Fibroblast of skin of back (primary cell): ENCODE measurements around the gene AGPAT3.

Source experiments
- DNase-seq: peaks from one replicate; pipeline ENCODE4 v3.0.0-alpha.2; 2013

The AGPAT3 gene

GRCh38 chr21:43909741-43910400 is 44.8 kb downstream of the AGPAT3 start:
- DNase-seq: no peak

GRCh38 chr21:43910460-43910859 is 45.4 kb downstream of the AGPAT3 start:
- no peak for DNase-seq

GRCh38 chr21:43911015-43911934 is 46.3 kb downstream of the AGPAT3 start:
- DNase-seq: no peak

- no peak for DNase-seq
Measured at GRCh38 chr21:43911935-43912487, 47.0 kb downstream of the AGPAT3 start.

GRCh38 chr21:43912500-43912899 is 47.5 kb downstream of the AGPAT3 start:
- DNase-seq: no peak

GRCh38 chr21:43912910-43913309 is 47.9 kb downstream of the AGPAT3 start:
- no peak for DNase-seq

- DNase-seq: no peak
Measured at GRCh38 chr21:43913928-43914327, 48.9 kb downstream of the AGPAT3 start.

- DNase-seq: no peak
Measured at GRCh38 chr21:43916076-43916475, 51.1 kb downstream of the AGPAT3 start.

- no peak for DNase-seq
Measured at GRCh38 chr21:43916691-43917514, 51.9 kb downstream of the AGPAT3 start.

- DNase-seq: no peak
Measured at GRCh38 chr21:43917515-43918384, 52.7 kb downstream of the AGPAT3 start.

GRCh38 chr21:43918385-43918947 is 53.4 kb downstream of the AGPAT3 start:
- DNase-seq: no peak

- no peak for DNase-seq
Measured at GRCh38 chr21:43919283-43919682, 54.3 kb downstream of the AGPAT3 start.

- no peak for DNase-seq
Measured at GRCh38 chr21:43919871-43920801, 55.1 kb downstream of the AGPAT3 start.

GRCh38 chr21:43921571-43921978 is 56.6 kb downstream of the AGPAT3 start:
- no peak for DNase-seq

GRCh38 chr21:43921979-43922945 is 57.2 kb downstream of the AGPAT3 start:
- peak; percentile 12 for DNase-seq

GRCh38 chr21:43922949-43923348 is 57.9 kb downstream of the AGPAT3 start:
- no peak for DNase-seq

- DNase-seq: no peak
Measured at GRCh38 chr21:43923391-43923790, 58.4 kb downstream of the AGPAT3 start.

- DNase-seq: no peak
Measured at GRCh38 chr21:43924421-43925095, 59.5 kb downstream of the AGPAT3 start.
